OCI-LY3 (cell line): Measurements from ENCODE around the gene SRPK2.

Source experiments
- H2AFZ ChIP-seq: fragments of 200-600, 300-600 bp; shearing (Covaris generic); 2 replicates; pipeline ENCODE4 v1.6.0; 2014; ENCODE audit warnings: antibody characterized with exemption, low read depth, low read length
- H3K27ac ChIP-seq: fragments of 200-600, 300-600 bp; sonication (generic); 2 replicates; pipeline ENCODE4 v1.5.1; 2014; ENCODE audit warnings: mild to moderate bottlenecking, low read length, moderate library complexity, mixed read lengths
- H3K27me3 ChIP-seq: fragments of 200-600, 300-600 bp; sonication (generic); 2 replicates; pipeline ENCODE4 v1.6.1; 2014; ENCODE audit warnings: low read depth, low read length, mixed read lengths
- H3K36me3 ChIP-seq: fragments of 200-600, 300-600 bp; sonication (generic); replicated peaks from 2 replicates; pipeline ENCODE3; 2014; ENCODE audit warnings: low read depth, low read length, mixed read lengths
- H3K4me1 ChIP-seq: fragments of 300-600, 200-600 bp; sonication (generic); 2 replicates; pipeline ENCODE4 v1.6.1; 2014; ENCODE audit warnings: low read length, mixed read lengths
- H3K4me2 ChIP-seq: fragments of 200-600, 300-600 bp; sonication (generic); 2 replicates; pipeline ENCODE4 v1.6.1; 2014; ENCODE audit warnings: low read length, mixed read lengths
- H3K4me3 ChIP-seq: fragments of 300-600, 200-600 bp; sonication (generic); 2 replicates; pipeline ENCODE4 v1.5.1; 2014; ENCODE audit warnings: antibody characterized with exemption, mild to moderate bottlenecking, low read length, moderate library complexity
- H3K79me2 ChIP-seq: fragments of 300-600, 200-600 bp; shearing (Covaris generic); 2 replicates; pipeline ENCODE4 v1.6.1; 2014; ENCODE audit warnings: mild to moderate bottlenecking, low read length, mixed read lengths
- H3K9ac ChIP-seq: fragments of 300-600, 200-600 bp; shearing (Covaris generic); 2 replicates; pipeline ENCODE4 v1.6.0; 2014; ENCODE audit warnings: mild to moderate bottlenecking, low read length, moderate library complexity
- H3K9me3 ChIP-seq: fragments of 200-600, 300-600 bp; shearing (Covaris generic); 2 replicates; pipeline ENCODE4 v1.6.1; 2014; ENCODE audit warnings: low read length, mixed read lengths; ENCODE audit not compliant: insufficient read depth
- H4K20me1 ChIP-seq: fragments of 200-600, 300-600 bp; sonication (generic); 2 replicates; pipeline ENCODE4 v1.6.1; 2016; ENCODE audit warnings: low read length, mixed read lengths; ENCODE audit not compliant: insufficient read depth
- EZH2phosphoT487 ChIP-seq: fragments of 200-600 bp; shearing (Covaris generic); IDR thresholded peaks from 2 replicates; pipeline ENCODE4 v1.6.1; 2018; ENCODE audit warnings: antibody characterized with exemption, mixed run types, low read depth
- TF ChIP-seq, protein P1 (sequence below): fragments of 200-600, 300-600 bp; sonication (generic); IDR thresholded peaks from 2 replicates; pipeline ENCODE4 v1.5.1; 2014; ENCODE audit warnings: antibody characterized with exemption, low read length, low read depth

SRPK2 gene

DNA sequence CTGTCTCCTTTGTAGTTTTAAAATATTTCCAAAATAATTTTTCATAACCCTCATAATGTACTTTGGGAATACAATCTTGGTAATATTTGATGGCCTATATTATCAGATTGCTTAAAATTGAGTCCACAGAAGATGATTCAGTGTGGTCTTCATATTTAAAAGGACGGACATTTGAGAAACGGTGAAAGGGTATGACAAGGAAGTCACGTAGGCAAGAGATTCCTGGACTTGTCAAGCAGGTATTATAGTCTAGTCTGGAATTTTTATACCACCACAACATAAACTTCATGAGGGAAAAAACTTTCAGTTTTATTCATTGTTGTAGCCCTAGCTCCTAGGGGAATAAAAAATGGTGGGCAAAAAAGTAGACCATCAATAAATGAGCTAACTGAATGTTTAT, 292.4 kb downstream of the SRPK2 start:
- H3K27ac ChIP-seq: no peak overlapping the region
- no peaks in the 10 kb centered on the region for H3K27me3 ChIP-seq
- no peak overlapping the region for H2AFZ ChIP-seq
- H3K9me3 ChIP-seq: no peaks in the 10 kb centered on the region
- peaks cover 29% of the 10 kb centered on the region for H3K79me2 ChIP-seq
- H4K20me1 ChIP-seq: peaks cover 56% of the 10 kb centered on the region
- H3K9ac ChIP-seq: no peak overlapping the region
- H3K4me2 ChIP-seq: no peak overlapping the region
- TF ChIP-seq, protein P1, sequence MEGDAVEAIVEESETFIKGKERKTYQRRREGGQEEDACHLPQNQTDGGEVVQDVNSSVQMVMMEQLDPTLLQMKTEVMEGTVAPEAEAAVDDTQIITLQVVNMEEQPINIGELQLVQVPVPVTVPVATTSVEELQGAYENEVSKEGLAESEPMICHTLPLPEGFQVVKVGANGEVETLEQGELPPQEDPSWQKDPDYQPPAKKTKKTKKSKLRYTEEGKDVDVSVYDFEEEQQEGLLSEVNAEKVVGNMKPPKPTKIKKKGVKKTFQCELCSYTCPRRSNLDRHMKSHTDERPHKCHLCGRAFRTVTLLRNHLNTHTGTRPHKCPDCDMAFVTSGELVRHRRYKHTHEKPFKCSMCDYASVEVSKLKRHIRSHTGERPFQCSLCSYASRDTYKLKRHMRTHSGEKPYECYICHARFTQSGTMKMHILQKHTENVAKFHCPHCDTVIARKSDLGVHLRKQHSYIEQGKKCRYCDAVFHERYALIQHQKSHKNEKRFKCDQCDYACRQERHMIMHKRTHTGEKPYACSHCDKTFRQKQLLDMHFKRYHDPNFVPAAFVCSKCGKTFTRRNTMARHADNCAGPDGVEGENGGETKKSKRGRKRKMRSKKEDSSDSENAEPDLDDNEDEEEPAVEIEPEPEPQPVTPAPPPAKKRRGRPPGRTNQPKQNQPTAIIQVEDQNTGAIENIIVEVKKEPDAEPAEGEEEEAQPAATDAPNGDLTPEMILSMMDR: no peak
- TF ChIP-seq EZH2phosphoT487: no peak
- H3K4me3 ChIP-seq: no peak overlapping the region
- H3K36me3 ChIP-seq: peaks cover 37% of the 10 kb centered on the region
- peaks cover 29% of the 10 kb centered on the region for H3K4me1 ChIP-seq

DNA sequence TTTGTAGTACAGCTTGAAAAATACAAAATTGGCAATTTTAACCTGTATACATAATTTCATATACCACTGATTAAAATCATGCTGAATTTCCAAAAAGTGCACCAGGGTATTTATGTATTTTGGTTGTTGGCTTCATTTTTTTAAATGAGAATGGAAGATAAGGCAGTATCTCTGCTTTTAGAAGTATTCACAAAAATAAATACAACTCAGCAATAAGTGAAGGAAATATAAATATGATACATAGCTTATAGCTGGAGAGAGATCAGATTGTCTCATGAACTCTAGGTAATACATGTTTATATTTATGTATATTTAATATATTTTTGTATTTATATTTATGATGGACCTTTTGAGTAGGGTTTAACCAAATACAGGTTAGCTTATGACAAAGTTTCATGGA, 293.8 kb downstream of the SRPK2 start:
- Histone ChIP-seq H3K36me3 (peaks cover 37% of the 10 kb centered on the region), H3K4me1 (peaks cover 16% of the 10 kb centered on the region), H3K27ac (no peak overlapping the region), H2AFZ (no peak overlapping the region), H3K9ac (no peak overlapping the region), H3K79me2 (peaks cover 16% of the 10 kb centered on the region), H3K27me3 (no peaks in the 10 kb centered on the region), H3K4me2 (no peak overlapping the region), H3K9me3 (no peaks in the 10 kb centered on the region), H3K4me3 (no peak overlapping the region), H4K20me1 (peaks cover 43% of the 10 kb centered on the region)
- no peak for TF ChIP-seq EZH2phosphoT487
- TF ChIP-seq, protein P1: no peak

DNA sequence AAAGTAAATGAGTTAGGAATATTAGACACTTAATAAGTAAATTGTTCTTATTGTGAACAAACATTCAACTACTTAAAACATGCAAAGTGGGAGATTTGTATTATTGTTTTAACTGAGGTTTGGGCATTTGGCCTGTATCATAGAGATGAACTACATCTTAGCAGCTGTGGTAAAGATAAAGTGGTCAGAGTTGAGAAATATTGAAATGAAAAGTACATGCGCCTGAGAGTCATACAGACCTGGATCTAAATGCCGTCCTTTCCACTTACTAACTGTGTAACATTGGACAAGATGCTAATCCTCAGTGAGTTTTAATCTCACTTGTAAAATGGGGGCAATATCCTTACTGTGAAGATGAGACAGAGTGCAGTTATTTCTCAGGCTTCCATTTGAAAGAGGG, 300.3 kb downstream of the SRPK2 start:
- peaks cover 2% of the 10 kb centered on the region for H3K79me2 ChIP-seq
- H3K4me2 ChIP-seq: no peak overlapping the region
- TF ChIP-seq, protein P1: no peak
- TF ChIP-seq EZH2phosphoT487: no peak
- peaks cover 28% of the 10 kb centered on the region for H4K20me1 ChIP-seq
- H3K9ac ChIP-seq: no peak overlapping the region
- H3K27ac ChIP-seq: no peak overlapping the region
- H3K9me3 ChIP-seq: no peaks in the 10 kb centered on the region
- H2AFZ ChIP-seq: no peak overlapping the region
- no peaks in the 10 kb centered on the region for H3K4me1 ChIP-seq
- no peaks in the 10 kb centered on the region for H3K27me3 ChIP-seq
- peaks cover 40% of the 10 kb centered on the region for H3K36me3 ChIP-seq
- no peak overlapping the region for H3K4me3 ChIP-seq

DNA sequence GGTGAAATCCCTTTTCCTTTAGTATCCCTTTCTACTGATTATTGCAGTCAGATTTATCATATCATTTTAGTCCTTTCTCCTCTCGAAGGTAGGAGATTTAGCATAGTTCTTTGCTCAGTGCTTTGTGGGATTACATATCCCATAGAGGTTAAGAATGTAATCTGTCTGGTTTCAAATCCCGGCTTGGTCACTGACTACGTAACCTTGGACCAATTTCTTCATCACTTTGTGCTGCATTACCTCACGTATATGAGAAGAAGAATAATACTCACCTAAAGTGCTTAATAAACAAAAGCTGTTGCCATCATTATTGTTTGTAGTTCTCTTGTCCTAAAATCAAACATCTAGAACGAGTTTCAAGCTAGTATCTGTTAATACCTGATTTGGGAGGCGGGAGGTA, 300.7 kb downstream of the SRPK2 start:
- peaks cover 44% of the 10 kb centered on the region for H3K36me3 ChIP-seq

More for the DNA sequence above, 300.7 kb downstream of the SRPK2 start:
- Histone ChIP-seq H3K4me1 (peaks cover 4% of the 10 kb centered on the region), H4K20me1 (peaks cover 32% of the 10 kb centered on the region), H3K9me3 (no peaks in the 10 kb centered on the region), H3K9ac (no peak overlapping the region), H3K79me2 (peaks cover 6% of the 10 kb centered on the region), H3K27ac (no peak overlapping the region), H3K4me3 (no peak overlapping the region), H3K4me2 (no peak overlapping the region), H3K27me3 (no peaks in the 10 kb centered on the region), H2AFZ (no peak overlapping the region)
- TF ChIP-seq, protein P1: no peak
- no peak for TF ChIP-seq EZH2phosphoT487
